ENCODE results near the gene HSPB6.
"Not testable (repeated sequence)": the region's sequence is repeated elsewhere in the genome, so short reads cannot be mapped to it uniquely, and the experiment has no call there.

Gene HSPB6, protein sequence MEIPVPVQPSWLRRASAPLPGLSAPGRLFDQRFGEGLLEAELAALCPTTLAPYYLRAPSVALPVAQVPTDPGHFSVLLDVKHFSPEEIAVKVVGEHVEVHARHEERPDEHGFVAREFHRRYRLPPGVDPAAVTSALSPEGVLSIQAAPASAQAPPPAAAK

DNA sequence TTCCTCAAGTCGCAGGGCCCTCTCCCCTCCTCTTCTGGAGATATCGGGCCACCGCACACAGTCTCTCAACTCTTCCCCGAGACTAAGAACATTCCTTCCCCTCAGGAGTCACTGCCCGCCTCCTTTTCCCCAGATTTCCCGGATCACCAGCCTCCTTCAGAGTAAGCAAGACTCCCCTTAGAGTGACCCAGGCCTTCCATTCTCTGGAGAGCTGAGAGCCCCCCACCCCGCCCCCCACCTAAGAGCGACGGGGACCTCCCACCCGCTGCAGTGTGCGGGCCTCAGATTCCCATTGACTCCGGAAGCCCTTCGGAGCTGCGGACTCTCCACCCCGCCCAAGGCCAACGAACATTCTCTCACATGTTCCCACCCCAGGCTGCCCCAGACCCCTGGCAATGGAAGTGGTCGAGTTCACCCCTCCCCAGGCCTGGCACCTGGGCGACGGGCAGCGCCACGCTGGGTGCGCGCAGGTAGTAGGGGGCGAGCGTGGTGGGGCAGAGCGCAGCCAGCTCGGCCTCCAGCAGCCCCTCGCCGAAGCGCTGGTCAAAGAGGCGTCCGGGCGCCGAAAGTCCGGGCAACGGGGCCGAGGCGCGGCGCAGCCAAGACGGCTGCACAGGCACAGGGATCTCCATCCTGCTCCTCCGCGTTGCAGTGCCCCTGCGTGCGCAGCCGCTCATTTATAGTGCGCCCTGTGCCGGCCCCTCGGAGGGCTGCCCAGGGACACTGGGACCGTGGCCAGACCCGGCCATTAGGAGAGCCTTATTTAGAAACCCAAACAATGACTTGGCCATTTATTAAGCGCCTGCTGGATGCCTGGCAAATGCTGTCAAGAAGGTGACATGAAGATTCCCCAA is at the start of gene HSPB6:
HSPB6 (minus strand) TSS at position 653 of the 854 bp plus-strand sequence; CDS start at position 632, 21 bp downstream.
- no peak for DNase-seq

DNA sequence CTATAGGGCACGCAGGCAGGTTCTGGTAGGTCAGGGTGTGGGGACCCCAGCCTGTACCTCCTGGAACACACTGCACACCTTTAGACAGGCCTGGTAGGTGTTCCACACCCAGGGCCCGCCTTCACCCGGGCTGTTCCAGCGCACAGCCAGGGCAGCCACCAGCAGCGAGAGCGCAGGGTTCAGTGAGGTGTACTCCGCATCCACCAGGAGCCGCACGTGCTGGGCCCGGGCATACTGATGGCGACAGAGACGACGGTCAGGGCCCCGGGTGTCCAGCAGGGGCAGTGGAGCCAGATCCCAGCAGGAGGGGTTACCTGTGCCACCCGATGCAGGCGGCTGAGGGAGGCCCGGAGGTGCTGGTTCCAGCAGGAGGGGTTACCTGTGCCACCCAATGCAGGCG is 49.8 kb upstream of the HSPB6 start:
- no peak for DNase-seq

DNA sequence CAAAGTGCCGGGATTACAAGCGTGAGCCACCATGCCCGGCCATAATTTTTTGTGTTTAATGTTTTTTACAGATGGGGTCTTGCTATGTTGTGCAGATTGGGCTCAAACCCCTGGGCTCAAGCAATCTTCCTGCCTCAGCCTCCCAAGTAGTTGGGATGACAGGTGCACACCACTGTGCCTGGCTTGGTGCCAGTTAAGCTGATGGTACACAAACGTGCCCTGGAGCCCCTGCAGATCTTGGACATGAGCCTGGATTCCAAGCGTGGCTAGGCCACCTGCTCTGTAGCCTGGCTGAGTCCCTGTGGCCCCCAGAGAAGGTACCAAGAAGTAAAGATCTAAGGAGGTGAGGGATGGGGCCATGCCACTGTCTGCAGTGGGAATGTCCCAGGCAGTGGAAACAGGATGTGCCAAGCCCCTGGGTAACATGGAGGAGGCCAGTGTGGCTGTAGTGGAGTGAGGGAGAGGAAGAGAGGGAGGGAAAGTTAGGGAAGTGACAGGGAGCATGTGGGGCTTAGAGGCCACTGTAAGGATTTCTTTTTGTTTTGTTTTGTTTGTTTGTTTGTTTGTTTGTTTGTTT is 48.8 kb upstream of the HSPB6 start:
- no peak for DNase-seq

DNA sequence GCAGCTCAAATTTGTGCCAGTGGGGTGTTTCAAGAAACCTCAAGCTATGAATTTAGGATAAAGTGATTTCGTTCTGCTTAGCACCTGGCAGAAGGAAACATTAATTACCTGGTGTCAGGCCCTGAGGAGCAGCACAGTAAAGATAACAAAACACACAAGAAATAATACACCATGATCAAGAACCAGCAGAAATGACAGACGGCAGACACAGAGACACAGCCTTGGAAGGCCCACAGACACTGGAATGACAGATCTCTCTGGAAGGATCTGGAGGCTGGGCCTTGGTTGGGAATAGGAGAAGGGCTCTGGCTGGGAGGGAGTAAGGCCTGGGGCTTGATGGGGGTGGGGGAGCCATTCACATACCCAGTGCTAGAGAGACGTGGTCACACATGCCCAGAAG is 45.0 kb upstream of the HSPB6 start:
- no peak for DNase-seq

DNA sequence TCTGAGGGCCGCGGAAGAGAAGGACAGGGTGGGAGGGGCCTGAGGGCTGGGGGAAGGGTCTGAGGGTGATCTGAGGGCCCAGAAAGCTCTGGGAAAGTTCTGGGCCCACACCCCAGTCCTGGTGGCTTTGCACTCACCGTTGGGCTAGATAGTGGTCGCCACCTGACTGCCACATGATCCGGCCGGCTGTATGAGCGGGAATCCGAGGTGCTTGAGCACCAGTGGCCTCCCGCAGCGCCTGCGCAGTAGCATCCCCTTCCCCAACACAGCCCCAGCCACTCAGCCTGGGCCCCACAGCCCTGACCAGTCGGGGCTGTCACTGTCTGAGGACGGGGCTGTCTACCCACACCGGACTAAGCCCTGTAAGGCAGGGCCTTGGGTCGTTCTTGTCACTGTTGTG is 40.8 kb upstream of the HSPB6 start:
- DNase-seq: no peak

DNA sequence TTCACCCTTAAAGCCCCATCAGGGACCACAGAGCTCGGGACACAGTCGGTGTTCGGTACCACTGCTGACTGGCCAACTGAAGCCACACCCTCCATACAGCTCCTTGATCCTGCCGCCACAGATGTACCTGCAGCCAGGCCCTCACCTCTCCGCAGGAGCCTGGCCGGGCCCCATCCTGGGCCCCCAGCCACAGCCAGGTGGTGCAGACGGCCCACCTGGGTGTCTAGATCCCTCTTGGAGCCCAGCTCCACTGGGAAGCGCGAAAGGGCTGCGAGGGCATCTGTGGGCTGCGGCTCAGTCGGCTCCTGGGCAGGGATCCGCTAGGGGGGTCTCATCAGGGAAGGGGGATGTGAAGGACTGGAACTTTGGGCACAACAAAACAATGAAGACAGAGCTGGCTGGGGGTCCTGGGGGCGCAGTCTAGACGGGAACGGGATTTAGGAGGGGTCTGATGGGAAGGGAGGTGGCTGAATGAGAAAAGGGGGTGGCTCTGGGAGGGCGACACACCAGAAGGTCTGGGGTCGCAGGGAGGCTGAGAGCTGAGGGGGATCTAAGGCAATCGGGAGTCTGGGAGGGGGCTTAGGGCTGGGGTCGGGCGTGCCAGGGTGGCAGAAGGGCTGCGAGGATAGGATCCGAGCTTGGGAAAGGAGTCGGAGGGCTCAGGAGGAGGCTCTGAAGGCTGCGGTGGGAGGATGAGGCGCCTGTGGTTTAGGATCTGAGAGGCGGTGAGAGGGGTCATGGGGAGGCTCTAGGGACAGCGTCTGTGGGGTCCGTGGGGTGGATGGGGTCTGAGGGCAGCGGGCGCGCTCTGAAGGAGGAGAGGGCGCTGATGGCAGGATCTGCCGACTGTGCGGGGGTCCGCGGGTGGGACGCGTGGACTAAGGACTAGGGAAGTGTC is 40.1 kb upstream of the HSPB6 start:
- DNase-seq: no peak

DNA sequence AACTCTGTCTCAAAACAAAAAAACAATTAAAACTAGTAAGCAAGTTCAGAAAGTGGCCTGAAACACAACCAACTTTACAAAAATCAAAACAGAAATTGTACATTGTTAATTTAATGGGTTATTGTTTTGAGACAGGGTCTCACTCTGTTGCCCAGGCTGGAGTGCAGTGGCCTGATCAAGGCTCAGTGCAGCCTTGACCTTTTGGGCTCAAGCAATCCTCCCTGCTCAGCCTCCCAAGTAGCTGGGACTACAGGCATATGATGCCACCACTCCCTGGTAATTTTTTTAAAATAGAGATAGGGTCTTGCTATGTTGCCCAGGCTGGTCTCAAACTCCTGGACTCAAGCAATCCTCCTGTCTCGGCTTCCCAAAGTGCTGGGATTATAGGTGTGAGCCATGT is 38.7 kb upstream of the HSPB6 start:
- DNase-seq: not testable (repeated sequence)

DNA sequence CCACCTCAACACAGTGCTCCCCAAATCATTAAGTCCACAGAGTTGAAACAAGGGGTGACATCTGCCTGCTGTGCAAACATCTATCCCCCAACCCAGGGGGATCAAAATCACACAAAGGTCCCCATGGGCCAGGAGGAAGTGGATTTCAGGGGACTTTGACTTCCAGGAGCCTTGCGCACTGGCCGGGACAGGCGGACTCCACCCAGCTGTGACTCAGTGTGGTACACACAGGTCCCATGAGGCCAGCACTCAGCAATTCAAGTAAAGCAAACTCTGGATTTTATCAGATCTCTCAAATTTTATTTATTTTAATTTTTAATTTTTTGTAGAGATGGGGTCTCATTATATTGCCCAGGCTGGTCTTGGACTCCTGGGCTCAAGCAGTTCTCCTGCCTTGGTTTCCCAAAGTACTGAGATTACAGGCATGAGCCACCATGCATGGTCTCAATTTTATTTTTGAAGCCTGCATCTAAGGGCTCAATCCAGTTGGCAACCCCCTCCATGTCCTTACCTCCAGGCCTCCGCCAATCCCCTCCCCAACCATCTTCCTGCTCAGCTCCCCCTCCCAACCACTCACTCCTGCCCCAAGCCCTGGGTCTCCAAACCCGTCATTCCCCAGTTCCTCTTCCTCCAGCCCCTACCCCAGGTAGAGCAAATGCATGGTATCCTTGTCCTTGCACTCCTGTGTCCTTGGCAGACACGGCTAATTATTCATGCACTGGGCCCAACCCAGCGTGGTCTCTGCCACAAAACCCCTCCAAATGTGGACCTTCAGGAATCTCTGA is 36.7 kb upstream of the HSPB6 start:
- DNase-seq: no peak

DNA sequence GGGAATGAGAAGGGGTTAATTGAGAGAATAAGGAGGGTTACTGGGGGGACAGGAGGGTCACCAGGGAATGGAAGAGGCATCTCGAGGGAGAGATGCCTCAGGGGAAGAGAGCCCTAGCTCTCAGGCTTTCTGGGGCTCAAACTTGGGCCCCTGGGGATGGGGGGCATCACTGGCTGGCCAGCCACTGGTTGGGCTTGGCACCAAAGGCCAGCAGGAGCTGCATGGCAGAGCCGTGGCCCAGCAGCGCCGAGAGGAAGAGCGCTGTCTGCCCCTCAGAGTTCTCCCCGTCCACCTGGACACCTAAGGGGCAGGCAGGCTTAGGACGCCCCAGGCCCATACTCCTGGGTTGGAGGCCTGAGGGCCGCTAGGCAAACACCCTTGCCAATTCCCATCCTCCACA is 36.1 kb upstream of the HSPB6 start:
- no peak for DNase-seq

DNA sequence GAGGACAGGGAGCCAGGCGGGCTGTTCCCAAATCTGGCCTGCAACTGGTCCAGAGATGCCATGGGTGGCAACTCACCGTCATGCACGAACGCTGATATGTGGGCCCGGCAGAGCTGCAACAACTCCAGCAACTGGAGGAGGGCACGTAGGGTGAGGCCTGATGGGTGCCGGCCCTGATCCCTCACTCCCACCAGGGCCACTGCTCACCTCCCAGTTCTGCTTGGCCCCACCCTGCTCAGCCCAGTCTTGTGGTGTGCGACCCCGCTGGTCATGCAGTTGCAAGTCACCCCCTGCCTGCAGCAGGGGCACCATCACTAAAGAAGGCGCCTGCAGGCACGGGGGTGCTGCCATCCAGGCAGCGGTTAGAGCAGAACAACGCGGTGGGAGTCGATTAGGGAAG is 35.5 kb upstream of the HSPB6 start:
- DNase-seq: no peak

DNA sequence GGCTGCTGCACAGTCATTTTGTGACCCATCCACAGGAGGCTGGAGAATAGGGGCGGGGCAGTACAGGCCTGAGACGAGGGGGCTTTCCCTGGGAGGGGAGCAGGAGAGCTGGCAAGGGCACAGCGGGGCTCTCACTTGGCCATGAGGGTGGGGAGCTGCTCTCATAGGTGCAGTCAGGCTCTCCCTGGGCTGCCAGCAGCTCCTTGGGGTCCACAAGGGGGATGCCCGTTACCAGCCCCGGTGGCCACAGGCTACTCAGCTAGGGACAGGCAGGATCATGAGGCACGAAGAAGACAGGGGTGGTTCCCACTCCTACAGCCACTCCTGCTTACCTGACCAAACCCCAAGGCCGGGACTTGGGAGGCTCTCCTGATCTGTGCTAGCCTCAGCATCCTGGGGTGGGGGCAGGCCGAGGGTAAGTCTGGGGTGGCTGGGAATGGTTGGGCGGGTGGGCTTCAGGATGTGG is 35.0 kb upstream of the HSPB6 start:
- no peak for DNase-seq

DNA sequence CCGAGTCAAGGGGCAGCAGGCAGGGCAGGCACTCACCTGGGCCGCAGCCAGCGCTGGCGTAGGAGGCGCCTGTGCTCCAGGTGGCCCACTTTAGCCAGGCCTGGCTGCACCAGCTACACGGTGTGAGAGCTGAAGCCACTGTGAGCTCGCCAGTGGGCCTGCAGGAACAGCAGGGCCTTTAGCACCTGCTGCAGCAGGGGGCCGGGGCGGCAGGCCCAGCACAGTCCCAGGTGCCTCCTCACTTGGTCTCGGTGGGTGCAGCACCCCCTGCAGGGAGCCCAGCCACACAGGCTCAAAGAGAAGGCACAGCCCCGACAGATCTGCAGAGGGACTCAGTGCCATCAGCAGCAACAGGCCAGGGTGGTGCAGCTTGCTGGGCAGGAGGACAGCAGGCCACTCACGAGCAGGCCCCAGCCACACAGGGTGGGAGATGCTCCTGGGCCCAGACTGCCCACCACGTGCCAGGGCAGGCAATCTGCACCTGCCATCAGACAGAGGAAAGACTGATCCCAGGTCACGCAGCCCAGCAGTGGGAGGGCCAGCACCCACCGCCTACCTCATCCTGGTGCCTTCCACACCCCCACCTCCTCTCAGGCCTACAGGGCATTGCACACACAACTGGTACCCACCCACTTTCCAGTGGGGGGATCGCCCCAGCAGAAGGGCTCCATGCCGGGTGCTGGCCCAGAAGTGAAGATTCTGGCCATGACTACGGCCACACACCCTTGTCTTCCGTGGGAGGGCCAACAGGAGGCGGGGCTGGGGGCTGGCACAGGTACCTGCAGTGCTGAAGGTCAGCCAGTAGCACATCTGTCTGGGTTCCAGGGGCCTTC is 34.4 kb upstream of the HSPB6 start:
- no peak for DNase-seq

DNA sequence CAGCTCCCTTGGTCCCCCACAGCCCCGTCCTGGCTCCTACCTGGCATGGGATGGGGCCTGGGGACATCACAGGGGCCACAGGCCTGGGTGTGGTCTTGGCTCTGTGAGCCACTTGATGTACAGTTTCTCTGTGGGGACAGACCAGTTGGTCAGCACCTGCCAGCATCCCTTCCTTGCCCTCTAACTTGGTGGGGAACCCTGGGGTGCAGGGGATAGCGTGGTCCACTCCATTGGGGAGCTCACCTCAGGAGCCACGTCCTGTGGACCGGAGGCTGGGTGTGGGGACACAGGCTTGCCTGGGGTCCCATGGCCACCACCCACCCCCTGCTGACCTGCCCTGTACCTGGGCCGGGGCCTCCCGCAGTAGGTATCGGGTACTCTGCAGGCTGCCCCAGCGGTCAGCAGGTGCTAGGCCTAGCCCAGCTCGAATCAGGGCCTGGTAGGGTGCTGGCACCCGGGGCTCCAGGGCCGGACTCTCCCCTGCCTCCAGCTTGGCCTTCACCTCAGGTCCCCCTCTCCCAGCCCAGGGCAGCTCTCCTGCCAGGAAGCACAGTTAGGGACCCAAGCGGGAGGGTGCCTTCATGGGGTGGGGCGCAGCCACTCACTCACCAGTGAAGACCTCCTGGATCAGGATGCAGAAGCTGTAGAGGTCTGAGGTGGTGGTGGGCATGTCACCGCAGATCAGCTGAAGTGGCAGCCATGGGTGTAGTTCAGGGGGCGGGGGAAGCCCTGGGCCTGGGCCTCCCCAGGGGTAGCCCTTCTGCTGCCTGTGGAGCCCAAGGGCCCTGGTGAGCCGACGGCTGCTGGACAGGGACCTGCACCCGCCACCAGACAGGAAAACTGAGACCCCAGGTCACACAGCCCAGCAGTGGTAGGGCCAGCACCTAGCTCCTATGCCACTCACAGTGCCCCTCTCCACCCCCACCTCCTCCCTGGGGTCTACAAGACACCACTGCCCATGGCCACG is 33.4 kb upstream of the HSPB6 start:
- DNase-seq: no peak

DNA sequence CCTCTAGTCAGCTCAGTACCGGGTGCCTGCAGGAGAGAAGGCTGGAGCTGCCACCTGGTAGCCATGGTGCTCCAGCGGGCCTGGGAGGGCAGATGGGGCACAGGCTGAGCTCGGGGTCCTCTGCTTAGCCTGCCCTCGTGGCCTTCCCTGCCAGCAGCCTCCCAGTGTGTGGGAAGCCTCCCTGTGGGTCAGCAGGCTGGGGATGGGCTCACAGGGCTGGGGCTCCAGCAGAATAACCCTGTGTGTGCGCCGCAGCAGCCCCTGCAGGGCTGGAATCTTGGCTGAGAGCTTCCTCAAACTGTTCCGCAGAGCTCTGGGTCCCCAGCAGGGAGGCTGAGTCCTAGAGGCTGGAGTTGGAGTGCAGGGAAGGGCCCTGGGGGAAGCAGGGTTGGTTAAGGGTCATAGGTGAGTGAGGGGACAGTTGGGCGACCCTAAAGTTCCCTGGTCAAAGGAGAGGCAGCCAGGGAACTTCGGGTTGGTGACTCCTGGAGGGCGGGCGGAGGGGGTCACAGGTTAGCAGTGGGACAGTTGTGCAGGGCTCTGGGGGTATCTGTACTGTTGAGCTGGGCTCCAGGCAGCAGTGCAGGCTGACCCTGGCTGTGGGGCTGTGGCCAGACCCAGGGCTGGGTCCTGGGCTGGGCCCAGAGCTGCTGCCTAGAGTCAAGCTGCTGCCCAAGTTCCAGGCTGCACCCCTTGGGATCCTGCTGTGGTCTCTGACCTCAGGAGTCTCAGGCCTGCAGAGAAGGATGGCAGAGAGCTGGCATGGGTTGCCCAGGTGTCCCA is 32.6 kb upstream of the HSPB6 start:
- no peak for DNase-seq

DNA sequence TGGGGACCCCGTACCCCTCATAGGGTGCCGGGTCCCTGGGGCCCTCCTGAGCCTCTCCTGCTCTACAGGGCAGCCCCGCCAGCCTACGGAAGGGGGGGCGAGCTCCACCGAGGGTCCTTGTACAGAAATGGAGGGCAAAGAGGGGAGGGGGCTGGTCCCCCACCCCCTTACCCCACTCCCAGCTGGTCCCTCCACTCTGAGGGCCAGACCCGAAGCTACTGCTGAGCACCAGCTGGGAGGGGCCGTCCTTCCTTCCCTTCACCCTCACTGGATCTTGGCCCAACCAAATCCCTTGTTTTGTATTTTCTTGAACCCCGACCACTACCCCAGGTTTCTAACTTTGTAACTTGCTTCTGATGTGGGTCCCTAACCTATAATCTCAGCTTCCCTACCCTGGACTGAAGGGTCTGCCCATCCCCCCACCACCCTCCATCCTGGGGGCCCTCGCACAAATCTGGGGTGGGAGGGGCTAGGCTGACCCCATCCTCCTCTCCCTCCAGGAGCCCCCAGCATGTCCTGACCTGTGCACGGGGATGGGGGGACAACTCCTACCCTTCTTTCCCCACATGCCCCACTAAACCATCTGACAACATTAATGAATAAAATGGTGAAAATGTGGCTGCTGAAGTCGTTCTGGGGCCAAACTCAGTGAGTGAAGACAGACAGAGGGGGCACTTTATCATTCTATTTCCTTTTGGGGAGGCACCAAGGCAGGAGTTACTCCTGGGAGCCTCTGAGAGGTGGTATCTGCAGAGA is 31.6 kb upstream of the HSPB6 start:
- DNase-seq: no peak

DNA sequence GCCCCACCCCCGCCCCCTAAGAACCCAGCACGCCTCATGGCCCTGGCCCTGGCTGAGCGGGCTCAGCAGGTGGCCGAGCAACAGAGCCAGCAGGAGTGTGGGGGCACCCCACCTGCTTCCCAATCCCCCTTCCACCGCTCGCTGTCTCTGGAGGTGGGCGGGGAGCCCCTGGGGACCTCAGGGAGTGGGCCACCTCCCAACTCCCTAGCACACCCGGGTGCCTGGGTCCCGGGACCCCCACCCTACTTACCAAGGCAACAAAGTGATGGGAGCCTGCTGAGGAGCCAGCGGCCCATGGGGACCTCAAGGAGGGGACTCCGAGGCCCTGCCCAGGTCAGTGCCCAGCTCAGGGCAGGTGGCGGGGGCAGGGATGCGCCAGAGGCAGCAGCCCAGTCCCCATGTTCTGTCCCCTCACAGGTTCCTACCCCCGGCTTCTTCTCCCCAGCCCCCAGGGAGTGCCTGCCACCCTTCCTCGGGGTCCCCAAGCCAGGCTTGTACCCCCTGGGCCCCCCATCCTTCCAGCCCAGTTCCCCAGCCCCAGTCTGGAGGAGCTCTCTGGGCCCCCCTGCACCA is 30.5 kb upstream of the HSPB6 start:
- DNase-seq: no peak

DNA sequence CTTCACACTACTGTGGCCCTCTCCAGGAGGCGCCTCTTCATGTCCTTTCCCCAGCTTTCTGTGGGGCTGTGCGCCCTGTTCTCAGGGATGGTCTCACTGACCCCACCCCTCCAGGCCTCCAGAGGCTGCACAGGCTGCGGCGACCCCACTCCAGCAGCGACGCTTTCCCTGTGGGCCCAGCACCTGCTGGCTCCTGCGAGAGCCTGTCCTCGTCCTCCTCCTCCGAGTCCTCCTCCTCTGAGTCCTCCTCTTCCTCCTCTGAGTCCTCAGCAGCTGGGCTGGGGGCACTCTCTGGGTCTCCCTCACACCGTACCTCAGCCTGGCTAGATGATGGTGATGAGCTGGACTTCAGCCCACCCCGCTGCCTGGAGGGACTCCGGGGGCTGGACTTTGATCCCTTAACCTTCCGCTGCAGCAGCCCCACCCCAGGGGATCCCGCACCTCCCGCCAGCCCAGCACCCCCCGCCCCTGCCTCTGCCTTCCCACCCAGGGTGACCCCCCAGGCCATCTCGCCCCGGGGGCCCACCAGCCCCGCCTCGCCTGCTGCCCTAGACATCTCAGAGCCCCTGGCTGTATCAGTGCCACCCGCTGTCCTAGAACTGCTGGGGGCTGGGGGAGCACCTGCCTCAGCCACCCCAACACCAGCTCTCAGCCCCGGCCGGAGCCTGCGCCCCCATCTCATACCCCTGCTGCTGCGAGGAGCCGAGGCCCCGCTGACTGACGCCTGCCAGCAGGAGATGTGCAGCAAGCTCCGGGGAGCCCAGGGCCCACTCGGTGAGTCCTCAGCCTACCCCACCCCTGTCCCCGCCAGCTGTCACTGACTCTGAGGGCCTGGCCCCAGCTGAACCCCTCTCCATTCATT is 29.7 kb upstream of the HSPB6 start:
- DNase-seq: no peak
